Suppressor macrophage treated with lipopolysaccharide for 4 hours (primary cell): Measurements from ENCODE around the gene ITGA3.
"Not testable (repeated sequence)": the region's sequence is repeated elsewhere in the genome, so short reads cannot be mapped to it uniquely, and the experiment has no call there.

ENCODE experiments used
- DNase-seq: peaks from one replicate; pipeline ENCODE4 v3.0.0-alpha.2; 2020

The ITGA3 gene

DNA sequence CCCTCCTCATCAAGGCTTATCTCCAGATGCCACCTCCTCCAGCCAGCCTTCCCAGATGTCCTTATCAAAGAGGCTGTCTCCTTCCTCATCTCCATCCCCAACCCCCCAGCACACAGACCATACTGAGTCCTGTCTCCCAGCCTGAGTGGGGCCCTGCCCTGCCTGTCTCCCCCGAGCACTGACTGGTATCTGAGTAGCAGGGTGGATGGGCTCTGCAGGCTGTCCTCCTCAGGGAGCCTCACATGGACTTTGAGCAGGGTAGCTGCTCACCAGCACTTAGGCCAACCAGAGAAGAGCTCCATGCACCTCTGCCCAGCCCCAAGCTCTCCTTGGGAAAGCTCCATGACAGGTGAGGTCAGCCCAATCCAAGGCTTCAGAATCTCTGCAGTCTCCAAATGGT is 20.0 kb upstream of the ITGA3 start:
- DNase-seq, result no peak

DNA sequence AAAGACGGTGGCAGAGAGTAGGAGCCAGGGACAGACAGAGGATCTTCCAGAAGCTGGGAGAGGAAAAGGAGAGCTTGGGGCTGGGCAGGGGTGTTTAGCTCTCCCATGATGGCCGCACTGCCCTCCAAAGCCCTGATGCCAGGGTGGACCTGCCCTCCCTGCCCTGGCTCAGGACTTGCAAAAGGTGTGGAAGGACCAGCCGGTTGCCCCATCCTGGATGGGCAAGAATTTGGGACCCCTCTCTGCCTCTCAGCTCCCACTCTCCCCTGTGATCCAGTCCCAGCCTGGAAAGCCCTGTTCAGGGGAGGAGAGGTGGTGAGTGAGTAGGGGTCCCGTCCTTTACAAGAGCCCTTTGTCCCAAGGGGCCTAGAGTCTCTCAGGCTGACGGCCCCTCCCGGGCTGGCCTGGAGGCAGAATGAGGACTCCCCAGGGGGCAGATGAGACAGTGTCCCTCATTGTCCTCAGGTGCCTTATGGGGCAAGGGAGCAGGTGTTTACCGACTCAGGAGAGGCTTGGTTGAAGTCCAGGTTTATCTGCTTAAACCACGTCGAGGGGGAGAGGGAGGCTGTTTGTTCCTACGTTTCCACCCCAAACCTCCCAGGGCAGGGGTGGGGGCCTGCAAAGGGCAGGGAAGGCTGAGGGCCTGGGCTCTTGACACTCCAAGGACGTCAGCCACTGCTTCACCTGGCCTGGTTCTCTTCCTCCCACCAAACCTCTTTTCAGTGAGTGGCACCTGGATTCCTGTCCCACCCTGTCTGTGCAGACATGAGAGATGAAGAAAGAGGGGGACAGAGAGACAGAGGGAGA is 19.3 kb upstream of the ITGA3 start:
- DNase-seq, result no peak

DNA sequence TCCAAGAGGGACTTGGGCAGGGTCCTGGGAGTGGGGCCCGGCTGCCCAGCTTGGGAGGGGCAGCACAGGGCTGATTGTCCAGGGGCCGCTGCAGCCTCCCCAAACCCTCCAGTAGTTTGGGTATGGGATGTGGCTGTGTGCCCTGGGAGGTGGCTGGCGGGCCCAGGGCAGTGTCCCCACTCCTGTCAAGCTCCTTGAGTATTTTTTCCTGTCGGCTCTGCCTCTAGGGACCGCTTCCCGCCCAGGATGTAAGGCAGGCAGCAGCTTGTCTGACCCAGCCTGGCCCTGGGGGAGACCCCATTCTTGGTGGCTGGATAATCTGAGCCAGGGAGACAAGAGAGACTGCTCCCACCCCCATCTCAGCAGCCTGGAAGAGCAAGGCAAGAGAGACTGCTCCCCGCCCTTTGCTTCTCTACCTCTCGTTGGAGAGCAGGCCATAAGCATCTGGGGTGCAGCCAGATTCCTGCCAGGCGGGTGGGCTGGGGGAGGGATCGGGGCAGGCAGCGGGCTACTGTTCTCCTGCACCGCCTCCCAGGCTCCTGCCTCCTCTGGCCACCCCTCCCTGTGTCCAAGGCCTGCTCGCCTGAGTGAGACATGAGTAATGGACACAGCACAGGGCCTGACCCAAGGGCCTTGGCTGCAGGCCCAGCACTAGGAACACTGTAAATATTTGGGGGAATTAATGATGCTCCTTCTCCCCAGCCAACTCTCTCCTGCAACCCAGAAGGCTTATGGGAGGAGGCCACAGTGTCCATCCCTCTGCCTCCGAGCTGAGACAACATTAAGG is 18.4 kb upstream of the ITGA3 start:
- no peak for DNase-seq

DNA sequence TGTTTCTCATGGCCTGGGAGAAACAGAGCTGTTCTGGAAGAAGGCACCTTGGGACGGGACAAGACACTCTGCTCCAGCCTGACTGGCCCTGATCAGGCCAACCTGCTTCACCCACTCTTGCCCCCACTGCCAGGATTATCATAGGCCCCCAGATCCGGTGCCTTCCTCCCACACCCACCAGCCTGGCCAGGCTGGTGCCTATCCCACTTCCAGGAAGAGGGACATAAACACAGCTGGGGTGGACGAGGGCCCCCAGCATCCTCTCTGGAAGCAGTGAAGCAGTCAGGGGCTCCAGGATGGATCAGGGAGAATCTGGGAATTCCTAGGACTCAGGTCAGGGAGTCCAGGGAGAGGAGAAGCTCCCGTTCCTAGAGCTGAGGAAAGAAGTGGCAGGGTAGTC is 16.9 kb upstream of the ITGA3 start:
- DNase-seq, result no peak

DNA sequence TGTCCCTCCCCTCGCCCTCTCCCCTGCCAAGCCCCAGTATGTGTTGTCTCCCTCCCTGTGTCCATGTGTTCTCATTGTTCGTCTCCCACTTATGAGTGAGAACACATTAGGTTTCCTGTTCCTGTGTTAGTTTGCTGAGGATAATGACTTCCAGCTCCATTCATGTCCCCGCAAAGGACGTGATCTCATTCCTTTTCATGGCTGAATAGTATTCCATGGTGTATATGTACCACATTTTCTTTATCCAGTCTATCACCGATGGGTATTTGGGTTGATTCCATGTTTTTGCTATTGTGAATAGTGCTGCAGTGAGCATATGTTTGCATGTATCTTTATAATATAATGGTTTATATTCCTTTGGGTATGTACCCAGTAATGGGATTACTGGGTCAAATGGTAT is 15.4 kb upstream of the ITGA3 start:
- DNase-seq, result not testable (repeated sequence)

DNA sequence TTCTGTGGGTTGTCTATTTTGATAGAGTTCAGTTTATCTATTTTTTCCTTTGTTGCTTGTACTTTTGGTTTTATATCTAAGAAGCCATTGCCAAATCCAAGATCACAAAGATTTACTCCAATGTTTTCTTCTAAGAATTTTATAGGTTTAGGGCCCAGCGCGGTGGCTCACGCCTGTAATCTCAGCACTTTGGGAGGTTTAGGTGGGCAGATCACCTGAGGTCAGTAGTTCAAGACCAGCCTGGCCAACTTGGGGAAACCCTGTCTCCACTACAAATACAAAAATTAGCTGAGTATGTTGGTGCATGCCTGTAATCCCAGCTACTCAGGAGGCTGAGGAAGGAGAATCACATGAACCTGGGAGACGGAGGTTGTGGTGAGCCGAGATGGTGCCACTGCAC is 13.7 kb upstream of the ITGA3 start:
- no peak for DNase-seq

DNA sequence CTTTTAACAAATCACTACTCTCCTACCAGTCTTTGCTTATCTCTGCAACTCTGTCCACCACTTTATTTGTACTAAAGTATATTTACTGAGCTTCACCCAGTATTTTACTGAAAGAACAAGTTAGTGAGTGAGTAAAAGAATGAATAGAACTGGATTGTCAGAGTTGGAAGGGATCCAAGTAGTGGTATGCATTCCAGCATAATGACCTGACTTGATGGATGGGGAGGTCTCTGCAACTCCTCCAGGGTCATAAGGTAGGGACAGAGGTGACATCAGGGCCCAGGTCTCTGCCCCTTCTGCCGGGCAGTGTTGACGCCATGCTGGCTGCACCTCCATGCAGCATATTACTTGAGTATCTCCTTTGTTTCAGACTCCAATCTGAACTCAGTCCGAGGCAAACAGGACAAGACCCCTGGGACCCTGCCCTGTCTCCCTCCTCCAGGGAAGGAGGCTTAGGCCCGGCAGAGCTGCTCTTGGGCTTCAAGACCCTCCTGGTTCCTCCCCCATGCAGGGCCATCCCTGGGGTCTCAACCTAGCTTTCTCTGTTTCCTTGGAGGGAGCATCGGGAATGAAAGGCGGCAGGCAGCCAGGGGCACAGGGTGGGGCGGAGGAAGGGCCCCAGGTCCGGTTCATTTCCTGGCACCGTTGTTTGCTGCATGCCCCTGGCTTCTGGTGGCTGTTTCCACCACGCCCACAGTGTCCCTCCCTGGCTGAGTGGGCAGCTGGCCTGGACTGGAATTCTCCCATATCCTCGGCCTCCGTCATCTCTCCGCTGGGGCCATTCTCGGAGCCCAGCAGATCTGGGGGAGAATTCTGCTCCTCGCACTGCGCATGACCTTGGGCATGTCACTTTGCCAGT is 12.4 kb upstream of the ITGA3 start:
- DNase-seq, result no peak

DNA sequence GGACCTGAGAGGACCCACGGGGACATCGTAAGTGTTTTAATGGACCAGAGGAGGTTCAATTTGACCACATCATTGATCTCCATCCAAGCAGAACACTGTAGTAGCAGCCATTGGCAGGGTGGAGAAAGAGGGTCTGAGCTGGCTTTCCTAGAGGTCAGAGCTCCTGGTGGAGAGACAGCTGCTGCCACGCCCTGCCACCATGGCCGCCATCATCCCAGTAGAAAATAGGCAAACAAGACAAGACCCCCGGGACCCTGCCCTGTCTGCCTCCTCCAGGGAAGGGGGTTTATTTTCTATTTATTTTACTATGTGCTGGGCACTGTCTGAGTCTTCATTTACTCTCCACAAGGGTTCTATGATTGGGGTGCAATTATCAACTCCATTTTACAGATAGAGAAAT is 11.4 kb upstream of the ITGA3 start:
- no peak for DNase-seq

DNA sequence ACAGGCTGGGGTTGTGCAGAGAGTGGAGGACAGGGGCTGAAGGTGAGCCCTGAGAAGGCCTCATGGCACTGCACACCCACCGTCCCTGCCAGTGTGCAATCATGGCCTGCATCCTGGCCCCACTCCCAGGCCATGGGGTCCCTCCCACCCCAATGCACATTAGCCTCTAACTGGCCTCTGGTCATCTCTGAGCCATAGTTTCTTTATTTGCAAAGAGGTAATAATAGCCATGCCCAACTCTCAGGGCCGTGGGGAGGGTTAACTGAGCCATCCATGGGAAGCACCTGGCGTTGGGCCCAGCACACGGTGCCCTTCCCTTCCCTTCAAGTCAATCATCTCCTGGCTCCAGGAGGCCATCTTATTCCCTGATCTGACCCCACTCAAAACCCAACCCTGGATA is 10.8 kb upstream of the ITGA3 start:
- DNase-seq, result no peak

DNA sequence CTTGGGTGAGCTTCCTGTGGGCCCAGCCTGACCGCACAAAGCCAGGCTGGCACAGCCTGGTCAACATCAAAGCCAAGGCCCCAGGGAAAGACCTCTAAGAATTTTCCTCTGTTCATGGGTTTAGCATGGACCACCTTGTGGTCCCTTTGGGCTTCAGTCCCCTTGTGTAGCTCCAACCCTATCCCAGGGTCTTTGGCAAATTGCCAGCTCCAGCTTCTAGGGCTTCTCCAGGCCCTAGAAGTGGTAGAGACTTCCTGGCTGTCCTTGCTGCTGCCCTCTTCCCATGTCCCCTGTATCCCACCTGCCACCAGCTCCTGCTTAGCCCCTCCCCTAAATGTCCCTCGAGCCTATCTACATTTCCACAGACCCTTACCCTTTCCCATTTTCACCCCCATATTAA is 9.7 kb upstream of the ITGA3 start:
- DNase-seq, result no peak

DNA sequence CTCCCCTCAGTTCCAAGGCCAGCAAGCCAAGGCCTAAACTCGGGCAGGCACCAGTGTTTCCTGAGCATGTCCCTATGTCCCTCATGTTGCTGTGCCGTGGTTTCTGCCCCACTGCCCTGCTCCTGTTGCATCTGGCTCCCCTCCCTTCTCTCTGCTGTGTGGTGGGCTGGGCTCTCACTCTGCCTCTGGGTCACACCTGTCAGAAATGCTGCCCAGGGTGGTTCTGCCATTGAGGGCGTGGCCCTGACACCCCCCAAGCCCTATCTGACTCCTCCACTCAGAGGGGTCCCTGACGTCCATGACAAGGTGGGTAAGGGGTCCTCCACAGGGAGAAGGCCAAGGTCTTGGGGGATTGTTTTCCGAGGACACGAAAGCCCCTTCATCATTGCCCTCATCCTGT is 9.2 kb upstream of the ITGA3 start:
- no peak for DNase-seq

DNA sequence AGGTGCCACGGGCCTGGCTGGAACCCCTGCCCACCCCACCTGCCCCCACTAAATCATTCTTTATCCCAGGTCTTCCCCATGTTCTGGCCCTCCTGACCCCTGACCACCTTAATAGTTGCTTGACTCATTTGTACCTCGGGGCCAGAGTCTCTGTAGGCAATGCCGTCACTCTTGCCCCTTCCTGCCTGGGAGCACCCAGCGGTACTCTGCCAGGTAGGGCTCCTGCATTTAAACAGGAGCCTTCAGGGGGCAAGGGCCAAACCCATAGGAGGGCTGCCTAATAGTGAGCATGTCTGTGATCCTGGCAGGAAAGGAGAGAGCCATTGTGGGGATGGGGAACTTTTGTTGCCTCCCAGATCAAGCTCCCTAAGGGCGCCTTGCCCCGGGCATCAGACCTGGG is 8.8 kb upstream of the ITGA3 start:
- DNase-seq, result no peak

DNA sequence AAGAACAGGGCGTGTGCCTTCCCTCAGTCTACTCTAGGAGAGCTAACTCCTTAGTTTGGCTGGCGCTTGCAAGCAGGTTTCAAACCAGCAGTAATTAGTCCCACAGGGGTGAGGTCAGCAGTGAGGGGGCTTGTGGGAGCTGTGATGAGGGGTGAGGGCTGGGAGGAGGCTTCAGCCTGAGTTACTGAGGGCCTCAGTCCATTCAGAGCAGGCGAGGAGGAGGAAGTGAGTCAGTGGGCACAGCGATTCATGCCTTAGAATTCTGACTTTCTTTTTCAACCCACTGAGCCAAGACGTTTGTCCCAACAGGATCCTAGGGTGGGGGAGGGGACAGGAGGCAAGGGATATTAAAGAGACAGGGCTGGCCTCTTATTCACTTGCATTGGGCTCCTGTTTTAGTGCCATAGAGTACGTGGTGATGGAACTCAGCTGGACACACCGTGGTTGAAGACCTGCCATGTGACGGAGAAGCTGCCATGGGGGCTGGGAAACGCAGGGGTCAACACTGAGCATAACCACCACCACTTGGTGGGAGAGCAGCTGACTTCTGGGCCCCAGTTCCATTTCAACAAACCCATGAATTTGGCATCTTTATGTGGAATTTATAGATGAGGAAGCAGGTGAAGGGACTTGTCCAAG is 8.3 kb upstream of the ITGA3 start:
- peak; percentile 78 for DNase-seq

DNA sequence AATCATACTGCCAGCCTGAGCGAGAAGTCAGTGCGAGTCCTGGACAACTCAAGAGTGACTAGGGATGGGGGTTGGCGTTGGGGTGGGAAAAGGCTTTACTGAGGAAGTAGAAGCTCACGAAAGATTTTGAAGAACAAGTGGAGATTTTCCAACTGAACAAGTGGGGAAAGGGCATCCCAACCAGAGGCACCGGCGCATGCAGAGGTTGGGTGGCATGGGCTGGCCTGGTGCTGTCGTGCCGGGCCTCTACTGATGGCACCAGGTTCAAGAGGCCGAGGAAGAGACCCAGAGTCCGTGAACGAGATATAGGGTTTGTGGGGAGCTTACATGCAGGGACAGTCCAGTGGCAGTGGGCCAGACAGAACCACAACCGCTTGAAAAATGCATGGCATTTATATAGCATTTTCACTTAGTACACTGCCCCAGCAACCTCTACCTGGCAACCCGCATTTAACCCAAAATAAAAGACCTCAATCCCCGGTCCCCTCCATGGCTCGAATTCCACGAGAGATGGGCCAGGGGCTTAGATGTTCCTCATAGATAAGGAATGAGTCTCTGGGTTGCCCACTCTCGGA is 7.7 kb upstream of the ITGA3 start:
- DNase-seq, result no peak

DNA sequence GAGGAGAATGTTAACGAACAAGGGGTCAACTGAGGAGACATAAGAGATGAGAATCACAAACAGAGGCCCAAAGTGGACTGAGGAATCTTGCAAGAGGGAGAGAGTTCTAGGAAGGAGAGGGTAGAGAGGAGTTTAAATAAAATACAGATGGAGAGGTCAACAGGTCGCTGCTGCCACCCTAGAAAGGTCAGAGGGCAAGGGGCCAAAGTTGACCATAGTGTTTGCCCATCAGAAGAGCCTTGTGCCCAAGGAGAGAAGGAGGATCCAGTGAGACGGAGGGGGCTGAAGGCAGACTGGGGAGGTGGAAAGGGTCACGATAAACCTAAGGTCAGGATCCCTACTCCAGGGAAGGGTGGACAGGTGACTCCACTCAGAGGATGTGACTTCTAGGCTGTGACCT is 6.9 kb upstream of the ITGA3 start:
- DNase-seq, result no peak

DNA sequence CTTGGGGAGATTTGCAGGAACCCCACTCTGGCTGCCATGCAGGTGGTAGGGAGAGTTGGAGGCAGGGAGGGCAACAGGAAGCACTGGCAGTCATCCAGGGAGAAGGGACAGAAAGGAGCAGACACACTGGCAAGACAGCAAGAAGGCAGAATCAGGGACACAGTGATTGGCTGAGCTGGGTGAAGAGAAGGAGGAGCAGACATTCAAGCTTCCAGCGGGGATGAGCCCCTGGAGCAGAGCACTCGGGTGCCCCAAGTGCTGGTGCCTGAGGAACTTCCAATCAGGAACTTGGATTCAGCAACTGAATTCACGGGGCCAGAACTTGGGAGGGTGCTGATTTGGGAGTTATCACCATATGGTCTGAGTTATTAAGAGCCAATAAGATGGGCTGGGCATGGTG is 6.3 kb upstream of the ITGA3 start:
- DNase-seq, result no peak

DNA sequence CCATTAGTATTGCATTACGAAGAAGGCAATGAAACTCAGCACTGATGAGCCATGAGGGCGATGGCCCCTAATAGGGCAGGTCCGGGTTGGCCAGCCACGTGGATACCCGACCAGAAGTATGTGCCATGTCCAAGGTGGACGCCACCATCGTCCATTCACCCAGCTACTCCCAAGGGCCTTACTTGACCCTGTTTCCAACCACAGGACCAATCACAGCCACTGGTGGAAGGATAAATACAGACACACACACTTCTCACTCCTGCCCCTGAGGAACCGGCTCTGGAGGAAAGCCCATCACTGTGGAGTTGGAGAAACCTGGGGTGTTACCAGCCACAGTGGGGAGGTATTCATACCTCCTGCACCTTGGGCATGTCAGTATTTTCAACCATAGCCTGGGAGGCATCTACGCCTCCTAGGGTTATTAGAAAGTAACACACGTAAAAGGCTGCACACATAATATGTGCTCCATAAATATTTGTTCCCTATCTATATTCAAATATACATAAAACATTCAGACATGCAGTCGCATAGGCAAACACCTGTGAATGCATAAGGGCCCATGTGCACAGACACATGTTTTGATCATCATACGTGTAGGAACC is 5.4 kb upstream of the ITGA3 start:
- DNase-seq, result no peak

DNA sequence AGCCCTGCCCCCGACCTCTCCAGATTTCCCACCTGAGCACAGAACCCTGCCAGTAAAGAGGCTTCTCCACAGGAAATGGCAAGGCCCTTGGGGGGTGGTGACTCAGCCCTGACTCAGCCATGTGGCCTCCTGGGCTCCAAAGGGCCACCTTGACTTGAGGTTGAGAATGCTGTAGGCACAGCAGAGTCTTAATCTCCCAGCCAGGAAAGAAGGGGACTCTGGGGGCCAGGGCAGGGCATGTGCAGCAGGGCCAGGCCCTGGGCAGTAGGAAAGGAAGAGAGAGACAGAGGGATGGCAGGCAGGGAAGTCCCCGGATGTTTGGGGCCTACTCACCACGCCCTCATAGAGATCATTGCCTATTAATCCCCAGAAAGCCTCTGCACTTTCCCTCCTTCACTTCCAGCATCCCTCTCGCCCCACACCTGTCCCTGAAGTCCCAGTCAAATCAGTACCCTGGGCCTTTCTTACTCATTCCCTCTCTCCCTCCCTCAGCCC is 4.8 kb upstream of the ITGA3 start:
- no peak for DNase-seq

DNA sequence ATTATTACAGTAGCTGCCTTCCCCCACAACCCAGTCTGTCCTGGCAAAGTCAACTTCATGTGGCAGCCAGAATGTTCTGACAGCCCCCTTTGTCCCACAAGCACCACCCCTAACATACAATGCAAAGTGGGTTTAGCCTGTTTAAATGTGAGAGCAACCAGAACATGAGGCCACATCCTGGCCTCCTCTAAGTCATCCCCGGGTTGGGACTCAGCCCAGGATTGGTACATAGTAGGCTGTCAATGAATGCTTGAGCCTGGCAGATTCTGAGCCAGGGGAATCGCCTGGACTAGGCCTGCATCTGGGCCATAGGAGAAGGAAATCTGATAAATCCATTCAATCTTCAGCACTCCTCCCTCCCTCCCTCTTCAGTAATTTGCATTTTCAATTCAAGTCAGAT is 4.3 kb upstream of the ITGA3 start:
- DNase-seq, result no peak

DNA sequence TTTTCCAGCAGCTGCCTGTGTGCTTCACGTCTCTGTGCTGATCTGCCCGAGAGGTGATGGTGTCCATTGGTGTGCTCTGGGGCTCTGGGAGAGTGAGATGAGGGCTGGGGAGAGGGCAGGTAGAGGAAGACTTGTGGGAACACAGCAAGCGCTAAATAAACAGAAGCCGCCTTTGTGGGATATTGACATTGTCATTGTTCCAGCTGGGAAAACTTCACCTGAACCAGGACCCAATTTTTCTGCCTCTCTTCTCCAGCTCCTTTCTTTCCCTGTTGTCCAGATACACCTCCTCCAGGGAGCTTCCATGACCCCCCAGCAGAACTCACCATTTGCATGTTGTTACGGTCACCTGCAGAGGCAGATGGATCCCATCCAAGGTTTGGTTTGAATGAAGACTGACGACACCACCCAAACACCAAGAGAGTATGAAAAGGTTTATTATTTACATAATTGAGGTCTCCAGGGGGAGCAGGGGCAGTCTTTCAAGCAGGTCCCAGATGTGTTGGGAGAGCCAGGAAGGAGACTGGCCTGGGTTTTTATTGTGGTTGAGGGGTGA is 3.6 kb upstream of the ITGA3 start:
- DNase-seq, result no peak

DNA sequence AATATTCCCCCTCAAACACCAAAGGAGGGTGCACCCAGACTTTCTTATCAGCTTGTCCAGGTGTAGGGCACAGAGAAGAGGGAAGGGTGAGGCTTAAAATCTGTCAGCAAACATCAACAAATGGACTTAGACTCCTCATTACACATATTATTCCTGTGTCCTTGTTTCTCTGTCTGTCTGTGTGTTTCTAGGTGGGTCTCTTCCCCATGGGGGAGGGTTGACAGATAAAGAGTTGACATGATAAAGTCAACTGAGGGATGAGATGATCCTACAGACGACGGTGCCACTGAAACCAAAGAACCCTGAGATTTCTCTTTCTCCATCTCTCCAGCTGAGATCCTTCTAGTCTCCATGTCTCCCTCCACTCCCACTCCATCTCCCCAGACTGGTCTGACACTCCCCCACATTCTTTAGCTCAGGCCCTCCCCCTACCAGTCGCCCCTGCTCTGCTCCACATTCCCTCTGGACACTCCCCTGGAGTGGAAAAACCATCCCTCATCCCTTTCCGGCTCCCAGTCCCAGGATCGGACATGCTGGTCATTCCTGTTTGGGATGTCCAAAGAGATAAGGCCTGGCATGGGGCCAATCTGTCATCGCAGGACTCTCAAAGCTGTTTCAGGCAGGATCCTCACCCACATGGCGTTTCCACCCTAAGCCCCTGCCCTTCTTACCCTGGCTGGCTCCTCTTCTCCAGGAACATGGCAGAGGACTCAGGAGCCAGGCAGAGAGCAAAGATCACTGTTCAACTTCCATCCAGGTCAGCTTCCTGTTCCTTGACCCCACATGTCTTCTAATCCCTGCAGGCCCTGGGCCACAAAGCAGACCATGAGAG is 2.9 kb upstream of the ITGA3 start:
- no peak for DNase-seq
